HCT116 (cell line): ENCODE data around the gene SPARC. TPM values are rescaled to one million over a fixed set of nuclear protein-coding genes. Genes with fewer than 3 reads are reported as not detected.

Experiments
- ATAC-seq: fragments of 200-7000 bp; cut with Tn5 transposase; 2 replicates; pipeline ENCODE4 v1.9.1; 2020; ENCODE audit warnings: mild to moderate bottlenecking, moderate library complexity
- BruUV-seq: library from RNA; stranded (reverse); fragments of 400-500 nt; replicated peaks from 2 replicates; lab custom pipeline; 2021; lab: Mats Ljungman, UMichigan
- CTCF ChIA-PET: fragments of 300-600 bp; sonication (Branson Sonifier 250); formaldehyde crosslinking; loops from one replicate; lab custom pipeline; 2021; ENCODE audit warnings: antibody characterized with exemption; lab: Charles Lee
- POLR2A ChIA-PET: fragments of 300-600, 350-600 bp; sonication (Branson Sonifier 250); formaldehyde crosslinking; loops from one replicate; lab custom pipeline; 2021; ENCODE audit warnings: antibody characterized with exemption; lab: Charles Lee
- RAD21 ChIA-PET, 2 experiments: fragments of 300-600 bp; sonication (Branson Sonifier 250); formaldehyde crosslinking; loops; one replicate each; lab custom pipeline; 2023; ENCODE audit warnings: low total read pairs in 2 of 2; ENCODE audit not compliant: uncharacterized antibody in 2 of 2, unreplicated experiment in 2 of 2, low non-redundant PET in 1 of 2; lab: Charles Lee
- DNase-seq: peaks from one replicate; pipeline ENCODE4 v3.0.0-alpha.2; 2010; ENCODE audit warnings: low read depth, low spot score
- H2AFZ ChIP-seq: fragments of 200-600 bp; shearing (Covaris generic), sonication (generic); 2 replicates; pipeline ENCODE4 v1.6.1; 2017; ENCODE audit warnings: low read depth, mixed run types, mixed read lengths, antibody characterized with exemption, low read length; ENCODE audit not compliant: poor library complexity, severe bottlenecking
- H3K27ac ChIP-seq: 2 replicates; pipeline ENCODE4 v1.5.1; 2012; ENCODE audit warnings: low read depth, low read length
- H3K27me3 ChIP-seq: fragments of 200-600 bp; sonication (generic); 2 replicates; pipeline ENCODE4 v1.6.1; 2016; ENCODE audit warnings: mixed run types, low read length, mixed read lengths; ENCODE audit not compliant: insufficient read depth
- H3K36me3 ChIP-seq, 2 experiments: fragments of 200-500 bp in 1 of 2; fragments of 200-600 bp in 1 of 2; sonication (Bioruptor generic) in 1 of 2; sonication (generic) in 1 of 2; 2 replicates each; pipeline versions ENCODE4 v1.5.1 to v1.6.1; 2014 to 2016; ENCODE audit warnings: low read length in 2 of 2, inconsistent platforms in 1 of 2, mixed read lengths in 1 of 2, mixed run types in 1 of 2; ENCODE audit not compliant: insufficient read depth in 2 of 2, control insufficient read depth in 1 of 2
- H3K4me1 ChIP-seq, 2 experiments: fragments of 200-600 bp in 1 of 2; sonication (generic) in 1 of 2; 2 replicates each; pipeline versions ENCODE4 v1.5.1 to v1.6.1; 2012 to 2017; ENCODE audit warnings: low read length in 2 of 2, inconsistent platforms in 1 of 2, mild to moderate bottlenecking in 1 of 2, mixed read lengths in 1 of 2, mixed run types in 1 of 2, moderate library complexity in 1 of 2; ENCODE audit not compliant: insufficient read depth in 2 of 2, control insufficient read depth in 1 of 2
- H3K4me2 ChIP-seq: fragments of 200-600 bp; sonication (generic); 2 replicates; pipeline ENCODE4 v1.6.1; 2017; ENCODE audit warnings: mixed run types, low read length, mixed read lengths
- H3K4me3 ChIP-seq, 2 experiments: fragments of 200-600 bp in 1 of 2; sonication (generic) in 1 of 2; replicated peaks in 1 of 2; 2 replicates each; pipeline ENCODE4 v1.5.1; 2011 to 2016; ENCODE audit warnings: low read length in 2 of 2, control low read depth in 1 of 2, low read depth in 1 of 2, mild to moderate bottlenecking in 1 of 2, mixed read lengths in 1 of 2, mixed run types in 1 of 2
- H3K79me2 ChIP-seq: fragments of 200-600 bp; sonication (generic); 2 replicates; pipeline ENCODE4 v1.6.1; 2017; ENCODE audit warnings: mild to moderate bottlenecking, mixed run types, low read length, moderate library complexity, mixed read lengths; ENCODE audit not compliant: insufficient read depth
- H3K9ac ChIP-seq: fragments of 200-600 bp; sonication (generic); 2 replicates; pipeline ENCODE4 v1.6.1; 2016; ENCODE audit warnings: low read length, mixed read lengths
- H3K9me2 ChIP-seq: fragments of 200-600 bp; sonication (generic), shearing (Covaris generic); 2 replicates; pipeline ENCODE4 v1.6.1; 2017; ENCODE audit warnings: mixed run types, mild to moderate bottlenecking, moderate library complexity; ENCODE audit not compliant: insufficient read depth
- H3K9me3 ChIP-seq, 2 experiments: fragments of 200-500 bp in 1 of 2; fragments of 200-600 bp in 1 of 2; sonication (Bioruptor generic) in 1 of 2; sonication (generic) in 1 of 2; 2 replicates each; pipeline ENCODE4 v1.6.1; 2014 to 2017; ENCODE audit warnings: low read length in 2 of 2, mixed read lengths in 2 of 2, inconsistent platforms in 1 of 2, low read depth in 1 of 2, mild to moderate bottlenecking in 1 of 2, mixed run types in 1 of 2, moderate library complexity in 1 of 2; ENCODE audit not compliant: control insufficient read depth in 1 of 2, insufficient read depth in 1 of 2
- H4K20me1 ChIP-seq: fragments of 200-600 bp; sonication (generic), shearing (Covaris generic); 2 replicates; pipeline ENCODE4 v1.6.1; 2017; ENCODE audit warnings: mixed run types, mild to moderate bottlenecking, moderate library complexity; ENCODE audit not compliant: insufficient read depth
- CBX3 ChIP-seq: IDR thresholded peaks from 2 replicates; pipeline ENCODE4 v1.6.1; 2012; ENCODE audit warnings: low read depth
- CEBPB ChIP-seq: IDR thresholded peaks from 2 replicates; pipeline ENCODE4 v1.6.1; 2012; ENCODE audit warnings: low read depth
- EGR1 ChIP-seq: IDR thresholded peaks from 2 replicates; pipeline ENCODE4 v1.6.1; 2012; ENCODE audit warnings: low read depth
- ELF1 ChIP-seq: IDR thresholded peaks from 2 replicates; pipeline ENCODE4 v1.6.1; 2012; ENCODE audit warnings: low read depth, borderline replicate concordance
- EZH2phosphoT487 ChIP-seq: fragments of 200-600 bp; IDR thresholded peaks from 2 replicates; pipeline ENCODE4 v1.6.1; 2018; ENCODE audit warnings: antibody characterized with exemption, borderline replicate concordance
- FOSL1 ChIP-seq: IDR thresholded peaks from 2 replicates; pipeline ENCODE4 v1.6.1; 2012; ENCODE audit warnings: low read depth
- JUND ChIP-seq: IDR thresholded peaks from 2 replicates; pipeline ENCODE4 v1.6.1; 2012
- MAX ChIP-seq: IDR thresholded peaks from 2 replicates; pipeline ENCODE4 v1.6.1; 2012
- SP1 ChIP-seq: IDR thresholded peaks from 2 replicates; pipeline ENCODE4 v1.6.1; 2012; ENCODE audit warnings: low read depth
- ZNF274 ChIP-seq: fragments of 200-500 bp; sonication (Bioruptor generic); IDR thresholded peaks from 2 replicates; pipeline ENCODE4 v1.6.1; 2014; ENCODE audit warnings: mild to moderate bottlenecking, low read depth, low read length, inconsistent platforms
- intact Hi-C: fragments of 100-400 bp; cut with micrococcal nuclease; formaldehyde crosslinking; loops from 2 replicates; pipeline ENCODE4 v1.10.0; 2022
- total RNA-seq: library from RNA; stranded (reverse); gene quantifications from one replicate; pipeline ENCODE4 v1.2.1, GENCODE V29; 2021; ENCODE audit not compliant: unreplicated experiment
- TF ChIP-seq, protein P1 (sequence below): IDR thresholded peaks from 2 replicates; pipeline ENCODE4 v1.6.1; 2012
- TF ChIP-seq, protein P2 (sequence below): IDR thresholded peaks from 2 replicates; pipeline ENCODE4 v1.6.1; 2012; ENCODE audit warnings: low read depth

The SPARC gene
- total RNA-seq, 1 experiment from 2014 or later, result 3.0 TPM

DNA sequence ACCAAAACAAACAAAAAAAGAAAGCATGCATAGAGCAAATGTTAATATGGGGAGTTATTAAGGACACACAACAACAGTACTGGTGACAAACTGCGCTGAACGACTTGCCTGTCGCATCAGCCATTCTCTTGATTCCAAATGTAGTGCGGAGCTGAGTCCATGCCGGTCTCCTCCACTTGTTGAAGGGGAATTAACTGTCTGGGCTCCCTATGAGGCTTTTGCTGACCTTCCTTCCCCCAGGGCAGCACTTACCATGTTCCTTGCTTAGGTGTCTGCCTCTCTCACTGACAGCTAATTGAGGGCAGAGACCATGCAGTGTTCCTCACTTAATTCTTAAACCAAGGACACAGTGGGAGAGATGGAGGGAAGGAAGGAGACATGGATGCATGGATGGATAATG is 54.8 kb downstream of the SPARC start:
- H4K20me1 ChIP-seq, result no peaks in the 10 kb centered on the region
- H3K36me3 ChIP-seq, result no peaks in the 10 kb centered on the region
- no peak overlapping the region for H3K27ac ChIP-seq
- ChIA-PET CTCF (no interaction called here), POLR2A (no interaction called here), RAD21 (no interaction called here)
- DNase-seq (no peak), ATAC-seq (no peak)
- peaks cover 2 to 6% of the 10 kb centered on the region in 2 experiments; a peak in 2 of 4 replicates for H3K4me1 ChIP-seq
- no peak overlapping the region for H2AFZ ChIP-seq
- H3K27me3 ChIP-seq, result no peaks in the 10 kb centered on the region
- no peak overlapping the region for H3K4me2 ChIP-seq
- H3K4me3 ChIP-seq, result no peak overlapping the region
- no peak overlapping the region for H3K9ac ChIP-seq
- H3K9me2 ChIP-seq, result no peaks in the 10 kb centered on the region
- no peaks in the 10 kb centered on the region for H3K79me2 ChIP-seq
- no peaks in the 10 kb centered on the region for H3K9me3 ChIP-seq
- intact Hi-C loops, result no loop called here
- no TSS peak for BruUV-seq
- TF ChIP-seq CEBPB, result no peak
- no peak for TF ChIP-seq FOSL1
- no peak for TF ChIP-seq CBX3
- TF ChIP-seq, protein P1, sequence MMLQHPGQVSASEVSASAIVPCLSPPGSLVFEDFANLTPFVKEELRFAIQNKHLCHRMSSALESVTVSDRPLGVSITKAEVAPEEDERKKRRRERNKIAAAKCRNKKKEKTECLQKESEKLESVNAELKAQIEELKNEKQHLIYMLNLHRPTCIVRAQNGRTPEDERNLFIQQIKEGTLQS, result no peak
- TF ChIP-seq EZH2phosphoT487, result no peak
- TF ChIP-seq ELF1, result no peak
- TF ChIP-seq, protein P2, sequence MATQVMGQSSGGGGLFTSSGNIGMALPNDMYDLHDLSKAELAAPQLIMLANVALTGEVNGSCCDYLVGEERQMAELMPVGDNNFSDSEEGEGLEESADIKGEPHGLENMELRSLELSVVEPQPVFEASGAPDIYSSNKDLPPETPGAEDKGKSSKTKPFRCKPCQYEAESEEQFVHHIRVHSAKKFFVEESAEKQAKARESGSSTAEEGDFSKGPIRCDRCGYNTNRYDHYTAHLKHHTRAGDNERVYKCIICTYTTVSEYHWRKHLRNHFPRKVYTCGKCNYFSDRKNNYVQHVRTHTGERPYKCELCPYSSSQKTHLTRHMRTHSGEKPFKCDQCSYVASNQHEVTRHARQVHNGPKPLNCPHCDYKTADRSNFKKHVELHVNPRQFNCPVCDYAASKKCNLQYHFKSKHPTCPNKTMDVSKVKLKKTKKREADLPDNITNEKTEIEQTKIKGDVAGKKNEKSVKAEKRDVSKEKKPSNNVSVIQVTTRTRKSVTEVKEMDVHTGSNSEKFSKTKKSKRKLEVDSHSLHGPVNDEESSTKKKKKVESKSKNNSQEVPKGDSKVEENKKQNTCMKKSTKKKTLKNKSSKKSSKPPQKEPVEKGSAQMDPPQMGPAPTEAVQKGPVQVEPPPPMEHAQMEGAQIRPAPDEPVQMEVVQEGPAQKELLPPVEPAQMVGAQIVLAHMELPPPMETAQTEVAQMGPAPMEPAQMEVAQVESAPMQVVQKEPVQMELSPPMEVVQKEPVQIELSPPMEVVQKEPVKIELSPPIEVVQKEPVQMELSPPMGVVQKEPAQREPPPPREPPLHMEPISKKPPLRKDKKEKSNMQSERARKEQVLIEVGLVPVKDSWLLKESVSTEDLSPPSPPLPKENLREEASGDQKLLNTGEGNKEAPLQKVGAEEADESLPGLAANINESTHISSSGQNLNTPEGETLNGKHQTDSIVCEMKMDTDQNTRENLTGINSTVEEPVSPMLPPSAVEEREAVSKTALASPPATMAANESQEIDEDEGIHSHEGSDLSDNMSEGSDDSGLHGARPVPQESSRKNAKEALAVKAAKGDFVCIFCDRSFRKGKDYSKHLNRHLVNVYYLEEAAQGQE, result no peak
- no peak for TF ChIP-seq ZNF274
- TF ChIP-seq EGR1, result no peak
- no peak for TF ChIP-seq MAX
- TF ChIP-seq SP1, result no peak
- no peak for TF ChIP-seq JUND
